Gastroesophageal sphincter (tissue), 3 donors: Measurements from ENCODE around the gene APCDD1L.

Experiments used
- CTCF ChIP-seq, 4 experiments: fragments of 200-600 bp in 2 of 4; fragments of 450-650 bp in 2 of 4; sonication (generic) in 1 of 4; IDR thresholded peaks; one replicate each; pipeline ENCODE4 v1.5.1; 2017 to 2019; ENCODE audit warnings: antibody characterized with exemption in 4 of 4, mild to moderate bottlenecking in 2 of 4, moderate library complexity in 2 of 4
- POLR2A ChIP-seq, 2 donors: fragments of 450-650 bp; IDR thresholded peaks; one replicate each; pipeline ENCODE4 v1.6.1; 2017; ENCODE audit warnings: antibody characterized with exemption in 2 of 2, mild to moderate bottlenecking in 2 of 2, moderate library complexity in 1 of 2

GRCh38 chr20:58552366-58552934 is 37.3 kb upstream of the APCDD1L start:
- TF ChIP-seq CTCF (IDR thresholded peaks at IDR 0.05) (no peak), POLR2A (IDR thresholded peaks at IDR 0.05) (no peak)
